Adrenal gland (tissue), 5 donors: ENCODE data around the gene CAT.

Experiments used
- POLR2A ChIP-seq, 2 donors: fragments of 450-650 bp; IDR thresholded peaks; one replicate each; pipeline ENCODE4 v1.6.1; 2017; ENCODE audit warnings: antibody characterized with exemption in 2 of 2, mild to moderate bottlenecking in 2 of 2, moderate library complexity in 1 of 2
- TF ChIP-seq, protein P1 (sequence below), 6 experiments: fragments of 450-650 bp in 4 of 6; fragments of 200-600 bp in 2 of 6; sonication (generic) in 1 of 6; IDR thresholded peaks; 1 replicate in 5 of 6; 2 replicates in 1 of 6; pipeline versions ENCODE4 v1.5.1 to v1.8.0; 2016 to 2021; ENCODE audit warnings: antibody characterized with exemption in 6 of 6, mild to moderate bottlenecking in 2 of 6, moderate library complexity in 1 of 6
- donor health status: DM: no; HTN: no; CAD: no.

DNA sequence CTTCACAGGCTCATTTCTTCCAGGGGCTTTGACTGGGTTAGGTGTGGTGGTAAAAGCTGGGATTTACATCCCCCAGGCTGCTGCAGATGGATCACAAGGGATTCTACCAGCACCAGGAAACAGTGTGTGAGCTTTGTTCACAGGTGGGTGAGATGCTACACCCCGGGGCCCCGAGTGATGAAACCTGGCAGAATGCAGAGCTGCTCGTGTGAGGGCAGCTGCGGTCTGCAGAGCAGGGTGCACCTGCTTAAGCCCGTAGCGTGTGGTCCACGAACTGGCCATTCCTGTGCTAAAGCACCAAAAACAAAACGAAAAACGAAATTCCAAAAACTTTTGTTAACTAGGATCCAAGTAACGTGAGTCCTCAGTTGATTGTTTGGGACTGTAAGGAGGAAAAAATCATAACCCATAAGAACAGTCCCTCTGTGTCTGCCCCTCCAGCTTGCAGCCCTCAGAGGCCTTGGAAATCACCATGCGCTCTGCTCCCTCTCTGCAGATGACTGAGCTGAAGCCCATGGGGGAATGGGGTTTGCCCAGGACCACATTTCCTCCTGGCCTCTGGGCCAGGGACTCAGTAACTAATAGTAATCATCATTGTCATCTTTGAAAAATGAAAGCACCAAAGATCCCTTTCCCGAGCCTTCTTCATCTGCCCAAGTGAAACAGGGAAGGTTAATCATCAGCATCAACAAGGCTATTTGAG lies 50.3 kb downstream of the CAT start:
- TF ChIP-seq, protein P1, sequence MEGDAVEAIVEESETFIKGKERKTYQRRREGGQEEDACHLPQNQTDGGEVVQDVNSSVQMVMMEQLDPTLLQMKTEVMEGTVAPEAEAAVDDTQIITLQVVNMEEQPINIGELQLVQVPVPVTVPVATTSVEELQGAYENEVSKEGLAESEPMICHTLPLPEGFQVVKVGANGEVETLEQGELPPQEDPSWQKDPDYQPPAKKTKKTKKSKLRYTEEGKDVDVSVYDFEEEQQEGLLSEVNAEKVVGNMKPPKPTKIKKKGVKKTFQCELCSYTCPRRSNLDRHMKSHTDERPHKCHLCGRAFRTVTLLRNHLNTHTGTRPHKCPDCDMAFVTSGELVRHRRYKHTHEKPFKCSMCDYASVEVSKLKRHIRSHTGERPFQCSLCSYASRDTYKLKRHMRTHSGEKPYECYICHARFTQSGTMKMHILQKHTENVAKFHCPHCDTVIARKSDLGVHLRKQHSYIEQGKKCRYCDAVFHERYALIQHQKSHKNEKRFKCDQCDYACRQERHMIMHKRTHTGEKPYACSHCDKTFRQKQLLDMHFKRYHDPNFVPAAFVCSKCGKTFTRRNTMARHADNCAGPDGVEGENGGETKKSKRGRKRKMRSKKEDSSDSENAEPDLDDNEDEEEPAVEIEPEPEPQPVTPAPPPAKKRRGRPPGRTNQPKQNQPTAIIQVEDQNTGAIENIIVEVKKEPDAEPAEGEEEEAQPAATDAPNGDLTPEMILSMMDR (IDR thresholded peaks at IDR 0.05) = no peak
- no peak for TF ChIP-seq POLR2A (IDR thresholded peaks at IDR 0.05)
